PFSK-1 (cell line): ENCODE data around the gene PRRG4.

ENCODE experiments used
- FOXP2 ChIP-seq: optimal IDR thresholded peaks from 2 replicates; pipeline ENCODE3; 2011; ENCODE audit warnings: borderline replicate concordance, control low read depth, inconsistent platforms; ENCODE audit not compliant: insufficient read depth; ENCODE audit errors: extremely low read length, extremely low read depth
- POLR2AphosphoS5 ChIP-seq: IDR thresholded peaks from 2 replicates; pipeline ENCODE4 v1.6.1; 2012; ENCODE audit warnings: low read depth, mild to moderate bottlenecking, control low read depth, low read length, moderate library complexity

- TF ChIP-seq FOXP2 = no peak
- no peak for TF ChIP-seq POLR2AphosphoS5
Measured at GRCh38 chr11:32874132-32874531, 44.4 kb downstream of the PRRG4 start.
